KG1 (cell line): Measurements from ENCODE around the gene PLCB4.

Experiments used
- DNase-seq: peaks from one replicate; lab custom pipeline; 2025; lab: John Stamatoyannopoulos, UW

The PLCB4 gene

DNA sequence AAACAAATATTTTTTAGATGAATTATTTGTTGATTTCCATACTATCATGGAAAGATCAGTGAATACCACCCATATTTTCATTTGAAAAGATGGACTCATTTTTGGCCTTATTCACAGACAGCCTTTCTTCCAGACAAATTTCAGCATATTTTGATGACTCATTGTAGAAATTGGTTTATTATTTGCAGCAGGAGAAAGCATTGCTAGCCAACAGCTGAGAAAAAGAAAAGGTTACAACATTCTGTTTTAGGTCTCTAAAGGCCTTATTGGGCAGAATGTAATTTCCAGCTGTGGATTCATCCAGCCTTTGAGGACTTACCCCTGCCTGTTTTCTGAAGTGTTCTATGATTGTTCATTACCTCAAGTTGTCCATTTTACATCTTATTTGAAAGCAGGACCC lies 201.9 kb downstream of the PLCB4 start:
- DNase-seq: no peak

- no peak for DNase-seq
Measured at GRCh38 chr20:9276966-9277468, 208.1 kb downstream of the PLCB4 start.

- DNase-seq: no peak
Measured at GRCh38 chr20:9279918-9280401, 211.1 kb downstream of the PLCB4 start.

DNA sequence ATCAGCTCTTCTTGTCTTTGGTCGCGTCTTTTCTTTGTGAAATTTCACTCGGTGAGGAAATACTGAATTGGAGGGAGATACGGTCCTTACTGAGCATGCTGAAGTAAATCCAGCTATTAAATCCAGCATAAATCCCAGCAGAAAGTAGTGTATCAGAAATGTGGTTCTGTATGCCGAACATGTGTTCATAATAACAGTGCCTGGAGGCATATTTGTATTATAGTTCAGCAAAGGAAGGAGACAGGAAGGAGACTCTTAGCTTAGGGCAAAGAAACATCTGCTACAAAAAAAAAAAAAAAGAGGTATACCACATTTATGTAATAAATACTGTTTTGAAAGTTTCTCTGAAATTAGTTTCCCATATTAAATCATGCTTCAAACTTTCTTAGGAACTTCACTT lies 211.8 kb downstream of the PLCB4 start:
- DNase-seq: peak; percentile 4

GRCh38 chr20:9281803-9282202 lies 212.9 kb downstream of the PLCB4 start:
- DNase-seq: no peak

GRCh38 chr20:9285617-9286016 lies 216.7 kb downstream of the PLCB4 start:
- no peak for DNase-seq

DNA sequence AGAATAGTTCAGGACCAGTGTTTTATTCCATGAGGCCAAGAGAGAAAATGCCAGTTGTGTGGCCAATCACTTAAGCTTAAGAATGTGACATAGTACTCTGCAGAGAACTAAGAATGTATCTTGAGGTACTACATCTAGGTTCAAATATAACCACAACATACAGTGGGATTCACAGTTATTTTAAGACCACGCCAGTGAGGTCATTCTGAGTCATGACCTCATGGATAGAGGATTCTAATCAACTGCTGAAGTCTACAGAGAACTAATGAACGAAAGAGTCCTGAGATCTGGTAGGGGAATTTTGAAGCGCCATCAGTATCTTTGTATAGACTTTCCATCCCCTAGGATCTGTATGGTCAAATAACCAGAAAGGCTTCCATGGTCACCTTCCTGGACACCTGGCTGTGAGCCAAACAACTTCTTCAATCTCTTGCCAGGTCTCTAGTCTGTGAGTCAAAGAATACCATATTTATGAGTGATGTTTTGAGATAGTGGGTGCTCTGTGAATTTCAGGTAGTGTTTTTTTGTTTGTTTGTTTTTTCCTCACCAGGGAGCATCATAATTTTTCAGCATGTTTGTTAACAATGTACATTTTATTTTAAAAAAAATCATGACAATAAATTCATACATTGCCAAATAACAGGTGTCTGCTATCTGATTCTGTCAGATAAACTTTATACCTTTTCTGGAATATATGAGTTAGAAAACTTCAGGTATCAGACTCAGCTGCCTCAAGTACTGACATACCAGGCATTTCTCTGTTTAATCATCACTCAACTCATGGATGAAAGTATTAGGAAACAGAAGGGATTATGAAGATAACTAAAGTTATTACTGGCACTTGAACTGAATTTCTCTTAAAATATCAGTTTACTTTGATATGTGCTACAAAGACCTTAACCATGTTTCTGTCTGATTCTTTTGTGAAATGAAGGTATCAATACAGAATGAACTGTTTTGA lies 217.9 kb downstream of the PLCB4 start:
- no peak for DNase-seq

GRCh38 chr20:9287826-9288225 lies 218.9 kb downstream of the PLCB4 start:
- no peak for DNase-seq

GRCh38 chr20:9290331-9290730 lies 221.4 kb downstream of the PLCB4 start:
- DNase-seq: no peak

DNA sequence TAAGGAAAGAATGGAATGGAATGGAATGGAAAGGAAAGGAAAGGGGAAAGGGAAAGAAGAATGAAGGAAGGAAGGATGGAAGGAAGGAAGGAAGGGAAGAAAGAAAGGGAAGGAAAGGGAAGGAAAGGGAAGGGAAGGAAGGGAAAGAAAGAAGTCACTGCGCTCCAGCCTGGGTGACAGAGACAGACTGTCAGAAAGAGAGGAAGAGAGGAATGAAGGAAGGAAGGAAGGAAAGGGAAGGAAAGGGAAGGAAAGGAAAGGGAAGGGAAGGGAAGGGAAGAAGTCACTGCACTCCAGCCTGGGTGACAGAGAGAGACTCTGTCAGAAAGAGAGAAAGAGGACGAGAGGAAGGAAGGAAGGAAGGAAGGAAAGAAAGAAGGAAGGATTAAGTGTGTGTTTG lies 224.3 kb downstream of the PLCB4 start:
- no peak for DNase-seq

GRCh38 chr20:9294041-9294440 lies 225.2 kb downstream of the PLCB4 start:
- DNase-seq: no peak

GRCh38 chr20:9298906-9299305 lies 230.0 kb downstream of the PLCB4 start:
- no peak for DNase-seq

DNA sequence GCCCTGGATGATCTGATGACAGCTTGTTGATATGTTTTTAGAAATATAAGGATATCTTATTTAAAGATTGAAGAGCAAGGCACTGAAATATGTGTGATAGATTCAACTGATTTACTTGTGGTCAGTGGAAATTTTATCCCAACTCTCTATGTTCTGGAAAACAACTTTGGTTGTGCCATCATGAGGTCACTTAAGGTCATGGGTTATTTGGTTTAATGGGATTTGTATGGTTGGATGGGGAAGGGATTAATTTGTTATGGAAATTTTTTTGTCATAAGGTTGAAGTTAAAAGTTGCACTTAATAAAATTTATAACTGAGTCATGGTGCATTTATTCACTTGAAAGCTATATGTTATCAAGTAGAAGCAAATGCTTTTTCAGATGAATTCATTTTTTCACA lies 231.2 kb downstream of the PLCB4 start:
- no peak for DNase-seq

DNA sequence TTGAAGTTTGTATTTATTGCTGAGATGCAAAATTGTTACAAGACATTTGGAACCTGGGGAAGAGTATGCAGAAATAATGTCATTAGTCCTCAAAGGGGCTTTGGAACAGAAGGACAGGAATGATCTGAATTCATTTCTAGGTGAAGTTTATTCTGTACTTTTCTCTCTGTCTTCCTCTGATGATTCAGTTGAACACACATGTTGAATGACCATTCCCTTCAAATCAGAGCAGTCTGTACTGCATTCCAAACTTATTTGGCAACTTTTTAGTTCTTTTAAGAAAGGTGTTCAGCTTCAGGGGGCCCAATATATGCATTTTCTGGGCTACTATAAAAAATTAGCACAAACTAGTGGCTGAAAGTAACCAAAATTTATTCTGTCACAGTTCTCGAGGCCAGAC lies 231.6 kb downstream of the PLCB4 start:
- DNase-seq: no peak

- no peak for DNase-seq
Measured at GRCh38 chr20:9301129-9302090, 232.5 kb downstream of the PLCB4 start.

DNA sequence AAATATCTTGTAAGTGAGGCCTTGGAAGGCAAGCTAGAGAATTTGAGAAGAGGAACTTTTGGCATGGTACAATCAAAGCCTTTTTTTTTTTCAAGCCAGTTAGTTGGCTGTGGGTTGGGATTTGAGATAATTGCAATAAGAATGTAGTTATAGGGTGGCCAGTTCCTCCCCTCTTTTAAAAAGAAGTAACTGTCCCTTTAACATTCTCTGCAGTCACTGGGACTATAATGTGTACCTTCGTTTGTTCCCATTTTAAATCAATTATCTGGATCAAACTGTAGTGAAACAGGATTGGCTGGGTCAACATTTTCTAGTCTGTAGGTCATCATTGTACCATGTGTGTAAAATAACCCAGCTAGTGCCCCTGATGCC lies 233.2 kb downstream of the PLCB4 start:
- DNase-seq: no peak

GRCh38 chr20:9306521-9306920 lies 237.6 kb downstream of the PLCB4 start:
- no peak for DNase-seq

- no peak for DNase-seq
Measured at GRCh38 chr20:9308056-9308455, 239.2 kb downstream of the PLCB4 start.

DNA sequence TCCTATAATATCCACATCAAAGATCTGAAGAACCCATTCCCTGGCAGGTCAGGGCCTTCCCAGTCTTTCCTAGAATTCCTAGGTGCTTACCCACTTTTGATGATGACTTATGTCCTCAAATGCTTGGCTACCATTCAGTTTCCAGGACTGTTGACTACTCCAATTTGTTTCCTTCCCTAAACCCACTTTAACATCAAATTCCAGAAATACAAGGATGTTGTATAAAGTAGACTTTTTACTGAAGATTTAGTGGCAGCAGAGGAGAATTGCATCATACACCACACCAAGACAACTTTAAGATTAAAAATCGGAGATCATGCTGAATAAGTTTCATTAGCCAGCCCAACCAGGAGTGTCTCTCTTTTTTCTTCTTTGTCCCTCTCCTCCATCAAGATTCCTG lies 242.2 kb downstream of the PLCB4 start:
- DNase-seq: no peak

GRCh38 chr20:9319687-9320384 lies 250.9 kb downstream of the PLCB4 start:
- DNase-seq: peak; percentile 11

- no peak for DNase-seq
Measured at GRCh38 chr20:9321007-9321406, 252.1 kb downstream of the PLCB4 start.

GRCh38 chr20:9322661-9323060 lies 253.8 kb downstream of the PLCB4 start:
- no peak for DNase-seq
